Measurements from ENCODE around the gene CD59. TPM values are rescaled to one million over a fixed set of nuclear protein-coding genes. Genes with fewer than 3 reads are reported as not detected.
A peak's percentile ranks its signal among the peaks of the same experiment; 100 is the strongest.

The CD59 gene
- total and polyA plus RNA-seq, 10 of the 15 experiments (the other 5 are each of a cell fraction or from before 2014, with no cell fraction given), result 55.5 to 256 (median 181) TPM

- TF ChIP-seq CEBPZ (IDR thresholded peaks at IDR 0.05; ENCODE audit: low read depth, low read length) (no peak), IKZF2 (IDR thresholded peaks at IDR 0.05) (peak; percentile 59 to 77; a peak in 3 of 4 replicates), PAX5 (IDR thresholded peaks at IDR 0.05; ENCODE audit: borderline replicate concordance, low read depth, low read length) (no peak; the same call in 1 of the 2 replicates), SREBF2 (IDR thresholded peaks at IDR 0.05; ENCODE audit: low read length) (no peak), SMARCA5 (IDR thresholded peaks at IDR 0.05) (no peak), NRF1 (conservative IDR thresholded peaks at IDR 0.05; ENCODE audit: low read depth, low read length) (no peak), STAT3 (IDR thresholded peaks at IDR 0.05; ENCODE audit: low read depth, low read length) (no peak), RFX5 (IDR thresholded peaks at IDR 0.05; ENCODE audit: low read depth, low read length) (no peak), NR2C1 (IDR thresholded peaks at IDR 0.05) (no peak), SUZ12 (IDR thresholded peaks at IDR 0.05; ENCODE audit: unreplicated experiment) (no peak), RBBP5 (conservative IDR thresholded peaks at IDR 0.05) (no peak), LARP7 (IDR thresholded peaks at IDR 0.05) (no peak), TAF1 (IDR thresholded peaks at IDR 0.05; ENCODE audit: borderline replicate concordance, low read depth, low read length) (no peak), JUND (IDR thresholded peaks at IDR 0.05; ENCODE audit: low read depth, low read length) (no peak), BCL11A (IDR thresholded peaks at IDR 0.05; ENCODE audit: low read depth, low read length) (0 out of 2 replicates have a peak, but pooled peaks have one; percentile 6), HDGF (IDR thresholded peaks at IDR 0.05) (no peak), CHD1 (IDR thresholded peaks at IDR 0.05; ENCODE audit: low read depth, low read length) (no peak), PAX8 (IDR thresholded peaks at IDR 0.05) (no peak), MTA3 (IDR thresholded peaks at IDR 0.05; ENCODE audit: borderline replicate concordance, low read length) (no peak), ZZZ3 (IDR thresholded peaks at IDR 0.05; ENCODE audit: control insufficient read depth, insufficient read length, low read depth) (no peak), IRF4 (IDR thresholded peaks at IDR 0.05; ENCODE audit: low read depth, low read length) (0 out of 2 replicates have a peak, but pooled peaks have one; percentile 14), ZNF217 (IDR thresholded peaks at IDR 0.05) (no peak), SUPT20H (IDR thresholded peaks at IDR 0.05; ENCODE audit: borderline replicate concordance, control insufficient read depth, low read depth, low read length) (no peak), FOXM1 (IDR thresholded peaks at IDR 0.05; ENCODE audit: low read depth, low read length) (no peak; the same call in 1 of the 2 replicates), CHD4 (IDR thresholded peaks at IDR 0.05) (no peak), MXI1 (IDR thresholded peaks at IDR 0.05; ENCODE audit: low read depth, low read length) (no peak), ZNF274 (IDR thresholded peaks at IDR 0.05; ENCODE audit: insufficient read depth, insufficient read length) (no peak), ZBTB4 (CRISPR knock-in tag; IDR thresholded peaks at IDR 0.05) (no peak)
Observed at GRCh38 chr11:33735271-33736147, 714 bp downstream of the CD59 start (continued).
